HEK293 (cell line): Measurements from ENCODE around the gene KIT.
"Not testable (repeated sequence)": the region's sequence is repeated elsewhere in the genome, so short reads cannot be mapped to it uniquely, and the experiment has no call there.

Experiments used
- CTCF ChIA-PET: fragments of 350-600 bp; formaldehyde crosslinking; extraction: SDS; loops from one replicate; lab custom pipeline; 2021; ENCODE audit warnings: antibody characterized with exemption; lab: Yijun Ruan, JAX
- POLR2A ChIA-PET: fragments of 300-600 bp; formaldehyde crosslinking; extraction: SDS; loops from one replicate; lab custom pipeline; 2020; ENCODE audit warnings: antibody characterized with exemption, inconsistent platforms; lab: Yijun Ruan, JAX
- H3K27ac ChIP-seq: fragments of 200-500 bp; sonication (Bioruptor generic); 2 replicates; pipeline ENCODE4 v1.5.1; 2014; ENCODE audit warnings: low read depth, low read length, control low read depth, inconsistent platforms; ENCODE audit errors: extremely low read depth
- H3K36me3 ChIP-seq, 2 experiments: fragments of 200-500 bp in 1 of 2; sonication (Bioruptor generic) in 1 of 2; 1 replicate in 1 of 2; 2 replicates in 1 of 2; pipeline ENCODE4 v1.5.1; 2014 to 2017; ENCODE audit warnings: inconsistent platforms in 2 of 2, low read length in 2 of 2; ENCODE audit not compliant: control insufficient read depth in 2 of 2, insufficient read depth in 1 of 2
- H3K4me1 ChIP-seq: fragments of 200-500 bp; sonication (Bioruptor generic); 2 replicates; pipeline ENCODE4 v1.5.1; 2014; ENCODE audit warnings: mild to moderate bottlenecking, low read length, inconsistent platforms; ENCODE audit not compliant: control insufficient read depth, insufficient read depth
- H3K4me3 ChIP-seq: 2 replicates; pipeline ENCODE4 v1.5.1; 2011; ENCODE audit warnings: low read depth, mild to moderate bottlenecking, control low read depth, low read length, moderate library complexity
- H3K9me3 ChIP-seq: fragments of 200-500 bp; sonication (Bioruptor generic); 2 replicates; pipeline ENCODE4 v1.5.1; 2014; ENCODE audit warnings: low read depth, low read length, inconsistent platforms; ENCODE audit not compliant: control insufficient read depth, insufficient read depth
- BCL11A ChIP-seq: fragments of 450-650 bp; formaldehyde crosslinking; IDR thresholded peaks from 2 replicates; pipeline ENCODE4 v1.5.1; 2016; ENCODE audit warnings: low read depth, missing biosample characterization, missing genetic modification characterization
- BCL11B ChIP-seq: fragments of 450-650 bp; formaldehyde crosslinking; IDR thresholded peaks from 2 replicates; pipeline ENCODE4 v1.5.1; 2016; ENCODE audit warnings: low read depth, missing biosample characterization, missing genetic modification characterization
- GLI4 ChIP-seq: fragments of 450-650 bp; formaldehyde crosslinking; IDR thresholded peaks from 2 replicates; pipeline ENCODE4 v1.5.1; 2016; ENCODE audit warnings: missing biosample characterization, missing genetic modification characterization
- GLIS1 ChIP-seq: fragments of 450-650 bp; formaldehyde crosslinking; IDR thresholded peaks from 2 replicates; pipeline ENCODE4 v1.5.1; 2016; ENCODE audit warnings: missing biosample characterization, missing genetic modification characterization
- HOXA7 ChIP-seq: sonication (generic); formaldehyde crosslinking; IDR thresholded peaks from 2 replicates; pipeline ENCODE4 v1.8.1; 2022; ENCODE audit warnings: missing genetic modification reagents, borderline replicate concordance
- MYNN ChIP-seq: fragments of 450-650 bp; formaldehyde crosslinking; IDR thresholded peaks from 2 replicates; pipeline ENCODE4 v1.5.1; 2016; ENCODE audit warnings: missing biosample characterization, missing genetic modification characterization, borderline replicate concordance
- SALL2 ChIP-seq: fragments of 450-650 bp; formaldehyde crosslinking; IDR thresholded peaks from 2 replicates; pipeline ENCODE4 v1.5.0; 2017; ENCODE audit warnings: missing biosample characterization, mild to moderate bottlenecking, missing genetic modification characterization, borderline replicate concordance
- SETDB1 ChIP-seq: IDR thresholded peaks from one replicate; pipeline ENCODE4 v1.6.1; 2017; ENCODE audit warnings: mild to moderate bottlenecking, low read length, moderate library complexity, mixed read lengths; ENCODE audit not compliant: insufficient read length
- TRIM28 ChIP-seq: IDR thresholded peaks from 2 replicates; pipeline ENCODE4 v1.6.1; 2011; ENCODE audit warnings: low read length, control low read depth, borderline replicate concordance
- ZBTB17 ChIP-seq: fragments of 450-650 bp; formaldehyde crosslinking; IDR thresholded peaks from 2 replicates; pipeline ENCODE4 v1.5.1; 2016; ENCODE audit warnings: missing biosample characterization, missing genetic modification characterization
- ZBTB8A ChIP-seq: fragments of 450-650 bp; formaldehyde crosslinking; IDR thresholded peaks from 2 replicates; pipeline ENCODE4 v1.5.1; 2016; ENCODE audit warnings: missing biosample characterization, missing genetic modification characterization
- ZNF16 ChIP-seq: fragments of 450-650 bp; formaldehyde crosslinking; IDR thresholded peaks from 2 replicates; pipeline ENCODE4 v1.5.1; 2016; ENCODE audit warnings: low read depth, missing biosample characterization, missing genetic modification characterization
- ZNF2 ChIP-seq: fragments of 450-650 bp; formaldehyde crosslinking; IDR thresholded peaks from 2 replicates; pipeline ENCODE4 v1.5.1; 2016; ENCODE audit warnings: missing biosample characterization, missing genetic modification characterization
- ZNF324 ChIP-seq: fragments of 450-650 bp; formaldehyde crosslinking; IDR thresholded peaks from 2 replicates; pipeline ENCODE4 v1.5.1; 2016; ENCODE audit warnings: missing biosample characterization, missing genetic modification characterization
- ZNF341 ChIP-seq: fragments of 450-650 bp; formaldehyde crosslinking; IDR thresholded peaks from 2 replicates; pipeline ENCODE4; 2016; ENCODE audit warnings: low read depth, missing biosample characterization, missing genetic modification characterization
- ZNF433 ChIP-seq: fragments of 450-650 bp; formaldehyde crosslinking; IDR thresholded peaks from 2 replicates; pipeline ENCODE4 v1.5.1; 2016; ENCODE audit warnings: missing biosample characterization, missing genetic modification characterization, low read depth
- ZNF48 ChIP-seq: fragments of 450-650 bp; formaldehyde crosslinking; IDR thresholded peaks from 2 replicates; pipeline ENCODE4 v1.5.1; 2016; ENCODE audit warnings: missing biosample characterization, missing genetic modification characterization
- ZNF529 ChIP-seq: fragments of 450-650 bp; formaldehyde crosslinking; IDR thresholded peaks from 2 replicates; pipeline ENCODE4 v1.5.1; 2017; ENCODE audit warnings: missing genetic modification characterization, missing biosample characterization; ENCODE audit not compliant: insufficient replicate concordance
- ZNF555 ChIP-seq: fragments of 450-650 bp; formaldehyde crosslinking; conservative IDR thresholded peaks from 2 replicates; pipeline ENCODE4 v1.5.1; 2017; ENCODE audit warnings: missing biosample characterization, mild to moderate bottlenecking, missing genetic modification characterization, inconsistent platforms
- ZNF558 ChIP-seq: fragments of 450-650 bp; formaldehyde crosslinking; IDR thresholded peaks from 2 replicates; pipeline ENCODE4 v1.5.1; 2016; ENCODE audit warnings: missing biosample characterization, missing genetic modification characterization
- ZNF626 ChIP-seq: fragments of 450-650 bp; sonication (Bioruptor Pico); formaldehyde crosslinking; IDR thresholded peaks from 2 replicates; pipeline ENCODE4 v1.5.1; 2018; ENCODE audit warnings: missing biosample characterization, missing genetic modification characterization, inconsistent platforms
- ZNF677 ChIP-seq: fragments of 450-650 bp; IDR thresholded peaks from 2 replicates; pipeline ENCODE4 v1.5.0; 2018; ENCODE audit warnings: missing biosample characterization, mild to moderate bottlenecking, missing genetic modification characterization, moderate library complexity
- ZNF707 ChIP-seq: fragments of 450-650 bp; formaldehyde crosslinking; IDR thresholded peaks from 2 replicates; pipeline ENCODE4 v1.5.1; 2016; ENCODE audit warnings: missing biosample characterization, missing genetic modification characterization
- ZNF747 ChIP-seq: fragments of 450-650 bp; formaldehyde crosslinking; IDR thresholded peaks from 2 replicates; pipeline ENCODE4 v1.5.1; 2016; ENCODE audit warnings: missing biosample characterization, missing genetic modification characterization
- ZNF776 ChIP-seq: fragments of 450-650 bp; formaldehyde crosslinking; IDR thresholded peaks from 2 replicates; pipeline ENCODE4 v1.5.0; 2017; ENCODE audit warnings: missing biosample characterization, missing genetic modification characterization, borderline replicate concordance
- TF ChIP-seq, protein P1 (sequence below): fragments of 450-650 bp; formaldehyde crosslinking; IDR thresholded peaks from 2 replicates; pipeline ENCODE4 v1.5.1; 2016; ENCODE audit warnings: missing biosample characterization, missing genetic modification characterization
- TF ChIP-seq, protein P2 (sequence below): fragments of 450-650 bp; IDR thresholded peaks from 2 replicates; pipeline ENCODE4 v1.5.1; 2018; ENCODE audit warnings: missing biosample characterization, mild to moderate bottlenecking, missing genetic modification characterization

Gene KIT

DNA sequence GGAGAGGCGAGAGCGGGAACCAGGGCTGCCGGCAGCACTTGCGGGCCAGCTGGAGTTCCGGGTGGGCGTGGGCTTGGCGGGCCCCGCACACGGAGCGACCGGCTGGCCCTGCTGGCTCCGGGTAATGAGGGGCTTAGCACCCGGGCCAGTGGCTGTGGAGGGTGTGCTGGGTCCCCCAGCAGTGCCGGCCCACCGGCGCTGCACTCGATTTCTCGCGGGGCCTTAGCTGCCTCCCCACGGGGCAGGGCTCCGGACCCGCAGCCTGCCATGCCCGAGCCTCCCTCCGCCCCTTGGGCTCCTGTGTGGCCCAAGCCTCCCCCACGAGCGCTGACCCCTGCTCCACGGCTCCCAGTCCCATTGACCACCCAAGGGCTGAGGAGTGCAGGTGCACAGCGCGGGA is 25.2 kb upstream of the KIT start:
- POLR2A ChIA-PET: no interaction called here
- CTCF ChIA-PET: no interaction called here
- Histone ChIP-seq H3K9me3 (no peaks in the 10 kb centered on the region), H3K4me3 (no peak overlapping the region), H3K27ac (no peak overlapping the region), H3K4me1 (no peaks in the 10 kb centered on the region), H3K36me3 (no peaks in the 10 kb centered on the region)
- TF ChIP-seq ZNF747 (tag by site-specific recombination) (no peak), BCL11A (tag by site-specific recombination) (no peak)

DNA sequence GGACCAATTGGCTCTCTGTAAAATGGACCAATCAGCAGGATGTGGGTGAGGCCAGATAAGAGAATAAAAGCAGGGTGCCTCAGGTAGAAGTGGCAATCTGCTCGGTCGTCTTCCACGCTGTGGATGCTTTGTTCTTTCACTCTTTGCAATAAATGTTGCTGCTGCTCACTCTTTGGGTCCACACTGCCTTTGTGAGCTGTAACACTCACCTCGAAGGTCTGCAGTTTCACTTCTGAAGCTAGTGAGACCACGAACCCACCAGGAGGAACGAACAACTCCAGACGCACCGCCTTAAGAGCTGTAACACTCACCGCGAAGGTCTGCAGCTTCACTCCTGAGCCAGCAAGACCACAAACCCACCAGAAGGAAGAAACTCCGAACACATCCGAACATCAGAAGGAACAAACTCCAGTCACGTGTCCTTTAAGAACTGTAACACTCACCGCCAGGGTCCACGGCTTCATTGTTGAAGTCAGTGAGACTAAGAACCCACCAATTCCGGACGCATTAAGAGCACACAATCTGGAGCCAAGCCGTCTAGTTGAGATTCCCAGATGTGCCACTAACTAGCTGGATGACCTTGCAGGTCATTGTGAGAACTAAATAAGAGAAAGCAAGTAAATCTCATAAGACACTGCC is 24.5 kb upstream of the KIT start:
- H3K36me3 ChIP-seq, H3K27ac ChIP-seq, H3K9me3 ChIP-seq, H3K4me3 ChIP-seq, POLR2A ChIA-PET, H3K4me1 ChIP-seq: not testable (repeated sequence)
- CTCF ChIA-PET: interaction anchor here (0.6 kb wide), 1 partner anchor 558 kb away, joined by 5 read pairs; no protein-coding TSS in a partner anchor

DNA sequence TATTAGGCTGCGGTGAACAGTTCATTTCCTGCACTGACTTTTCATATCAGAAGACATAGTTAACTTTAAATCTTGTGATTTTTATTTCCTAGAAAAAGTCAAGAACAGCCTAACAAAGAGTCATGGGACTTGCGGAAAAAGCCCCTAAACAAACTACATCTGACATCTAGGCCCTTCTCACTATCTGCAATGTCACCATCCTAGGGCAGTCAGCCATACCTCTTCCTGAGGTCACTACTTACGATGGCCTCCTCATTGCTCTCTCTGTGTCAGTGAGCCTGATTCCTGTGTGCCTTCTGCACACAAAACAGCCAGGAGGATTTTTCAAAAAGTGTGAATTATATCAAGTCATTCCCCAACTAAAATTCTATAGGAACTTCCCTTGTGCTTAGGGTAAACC is 22.4 kb upstream of the KIT start:
- ChIA-PET CTCF (no interaction called here), POLR2A (no interaction called here)
- no peak overlapping the region for H3K27ac ChIP-seq
- H3K36me3 ChIP-seq: no peaks in the 10 kb centered on the region
- H3K9me3 ChIP-seq: no peaks in the 10 kb centered on the region
- H3K4me1 ChIP-seq: no peaks in the 10 kb centered on the region
- H3K4me3 ChIP-seq: no peak overlapping the region
- TF ChIP-seq ZNF555: no peak
- no peak for TF ChIP-seq ZNF626
- no peak for TF ChIP-seq ZNF341 (tag by site-specific recombination)
- no peak for TF ChIP-seq BCL11B (tag by site-specific recombination)
- TF ChIP-seq, protein P1, sequence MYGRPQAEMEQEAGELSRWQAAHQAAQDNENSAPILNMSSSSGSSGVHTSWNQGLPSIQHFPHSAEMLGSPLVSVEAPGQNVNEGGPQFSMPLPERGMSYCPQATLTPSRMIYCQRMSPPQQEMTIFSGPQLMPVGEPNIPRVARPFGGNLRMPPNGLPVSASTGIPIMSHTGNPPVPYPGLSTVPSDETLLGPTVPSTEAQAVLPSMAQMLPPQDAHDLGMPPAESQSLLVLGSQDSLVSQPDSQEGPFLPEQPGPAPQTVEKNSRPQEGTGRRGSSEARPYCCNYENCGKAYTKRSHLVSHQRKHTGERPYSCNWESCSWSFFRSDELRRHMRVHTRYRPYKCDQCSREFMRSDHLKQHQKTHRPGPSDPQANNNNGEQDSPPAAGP (tag by site-specific recombination): no peak
- TF ChIP-seq TRIM28: no peak
- TF ChIP-seq GLIS1 (tag by site-specific recombination): no peak
- TF ChIP-seq ZBTB8A (tag by site-specific recombination): no peak
- no peak for TF ChIP-seq SALL2 (tag by site-specific recombination)
- TF ChIP-seq SETDB1: no peak
- no peak for TF ChIP-seq ZNF433
- no peak for TF ChIP-seq ZNF48 (tag by site-specific recombination)
- TF ChIP-seq, protein P2, sequence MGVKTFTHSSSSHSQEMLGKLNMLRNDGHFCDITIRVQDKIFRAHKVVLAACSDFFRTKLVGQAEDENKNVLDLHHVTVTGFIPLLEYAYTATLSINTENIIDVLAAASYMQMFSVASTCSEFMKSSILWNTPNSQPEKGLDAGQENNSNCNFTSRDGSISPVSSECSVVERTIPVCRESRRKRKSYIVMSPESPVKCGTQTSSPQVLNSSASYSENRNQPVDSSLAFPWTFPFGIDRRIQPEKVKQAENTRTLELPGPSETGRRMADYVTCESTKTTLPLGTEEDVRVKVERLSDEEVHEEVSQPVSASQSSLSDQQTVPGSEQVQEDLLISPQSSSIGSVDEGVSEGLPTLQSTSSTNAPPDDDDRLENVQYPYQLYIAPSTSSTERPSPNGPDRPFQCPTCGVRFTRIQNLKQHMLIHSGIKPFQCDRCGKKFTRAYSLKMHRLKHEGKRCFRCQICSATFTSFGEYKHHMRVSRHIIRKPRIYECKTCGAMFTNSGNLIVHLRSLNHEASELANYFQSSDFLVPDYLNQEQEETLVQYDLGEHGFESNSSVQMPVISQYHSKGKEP: no peak
- TF ChIP-seq, all 188 proteins: peak for 0

DNA sequence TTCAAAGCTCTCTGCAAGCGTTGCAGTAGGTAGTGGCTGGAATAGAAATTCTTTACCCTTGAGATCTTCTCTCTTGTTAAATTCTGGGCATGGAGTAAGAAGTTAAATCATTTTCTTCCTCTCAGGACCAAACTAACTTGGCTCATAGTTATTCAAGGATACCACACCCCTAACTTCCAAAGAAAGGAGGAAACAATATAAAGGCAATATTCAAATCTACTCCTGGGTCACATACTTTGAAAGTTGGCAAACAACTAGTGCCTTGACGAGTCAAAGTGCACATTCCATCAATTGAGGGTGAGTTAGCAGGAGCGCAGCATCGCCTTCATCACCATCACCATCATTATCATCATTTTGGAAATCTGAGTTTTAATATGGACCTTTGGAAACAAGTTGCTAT is 20.4 kb upstream of the KIT start:
- no peaks in the 10 kb centered on the region for H3K36me3 ChIP-seq
- ChIA-PET CTCF (no interaction called here), POLR2A (no interaction called here)
- TF ChIP-seq ZNF558 (no peak), ZNF776 (tag by site-specific recombination) (no peak), ZNF677 (tag by site-specific recombination) (no peak), HOXA7 (CRISPR knock-in tag) (no peak), ZNF324 (tag by site-specific recombination) (no peak), ZNF555 (no peak), ZBTB17 (tag by site-specific recombination) (no peak), MYNN (tag by site-specific recombination) (no peak), ZNF16 (no peak), ZNF529 (tag by site-specific recombination) (no peak), GLI4 (tag by site-specific recombination) (no peak), ZNF2 (no peak), ZNF707 (no peak)
- no peaks in the 10 kb centered on the region for H3K4me1 ChIP-seq
- no peaks in the 10 kb centered on the region for H3K9me3 ChIP-seq
- H3K4me3 ChIP-seq: no peak overlapping the region
- H3K27ac ChIP-seq: no peak overlapping the region
